Activated CD4-positive, CD25-positive, alpha-beta regulatory T cell treated with anti-CD3 and anti-CD28 coated beads, Interleukin-2, amount 50 U/mL, for 16 hours (primary cell): ENCODE data around the gene SLC15A5.

Source experiments
- DNase-seq: peaks from one replicate; pipeline ENCODE4 v3.0.0-alpha.2; 2020; ENCODE audit warnings: low read depth, low spot score

Gene SLC15A5

GRCh38 chr12:16277585-16277984 lies at the start of gene SLC15A5:
SLC15A5 (minus strand) TSS chr12:16277685; CDS start chr12:16277685, 0 bp downstream.
- DNase-seq: no peak

- DNase-seq: no peak
Observed at GRCh38 chr12:16325426-16325825, 47.9 kb upstream of the SLC15A5 start.

GRCh38 chr12:16324772-16325171 lies 47.3 kb upstream of the SLC15A5 start:
- DNase-seq: no peak

GRCh38 chr12:16324272-16324671 lies 46.8 kb upstream of the SLC15A5 start:
- no peak for DNase-seq

GRCh38 chr12:16323638-16324037 lies 46.2 kb upstream of the SLC15A5 start:
- DNase-seq: no peak

GRCh38 chr12:16323010-16323409 lies 45.5 kb upstream of the SLC15A5 start:
- no peak for DNase-seq

- no peak for DNase-seq
Observed at GRCh38 chr12:16310934-16311333, 33.4 kb upstream of the SLC15A5 start.

GRCh38 chr12:16307856-16308475 lies 30.5 kb upstream of the SLC15A5 start:
- no peak for DNase-seq

- no peak for DNase-seq
Observed at GRCh38 chr12:16303939-16304338, 26.5 kb upstream of the SLC15A5 start.

GRCh38 chr12:16300736-16301135 lies 23.3 kb upstream of the SLC15A5 start:
- DNase-seq: no peak

- no peak for DNase-seq
Observed at GRCh38 chr12:16300122-16300521, 22.6 kb upstream of the SLC15A5 start.

- no peak for DNase-seq
Observed at GRCh38 chr12:16299403-16299802, 21.9 kb upstream of the SLC15A5 start.

- DNase-seq: no peak
Observed at GRCh38 chr12:16297521-16297920, 20.0 kb upstream of the SLC15A5 start.

GRCh38 chr12:16294376-16294956 lies 17.0 kb upstream of the SLC15A5 start:
- DNase-seq: no peak

- no peak for DNase-seq
Observed at GRCh38 chr12:16291032-16291431, 13.5 kb upstream of the SLC15A5 start.

- DNase-seq: no peak
Observed at GRCh38 chr12:16285586-16285985, 8.1 kb upstream of the SLC15A5 start.

- no peak for DNase-seq
Observed at GRCh38 chr12:16282978-16283377, 5.5 kb upstream of the SLC15A5 start.

- no peak for DNase-seq
Observed at GRCh38 chr12:16282081-16282480, 4.6 kb upstream of the SLC15A5 start.

GRCh38 chr12:16281157-16281556 lies 3.7 kb upstream of the SLC15A5 start:
- DNase-seq: no peak

GRCh38 chr12:16272222-16272621 lies 5.3 kb downstream of the SLC15A5 start:
- DNase-seq: no peak

- no peak for DNase-seq
Observed at GRCh38 chr12:16271062-16271461, 6.4 kb downstream of the SLC15A5 start.

GRCh38 chr12:16269946-16270345 lies 7.5 kb downstream of the SLC15A5 start:
- no peak for DNase-seq

- DNase-seq: no peak
Observed at GRCh38 chr12:16266085-16266484, 11.4 kb downstream of the SLC15A5 start.
